DND-41 (cell line): ENCODE results near the gene DCAF5.

Experiments
- EZH2 ChIP-seq: IDR thresholded peaks from 3 replicates; pipeline ENCODE4 v1.6.1; 2012; ENCODE audit warnings: borderline replicate concordance, low read depth, mild to moderate bottlenecking, moderate library complexity, low read length, inconsistent platforms; ENCODE audit not compliant: severe bottlenecking
- TF ChIP-seq, protein P1 (sequence below): IDR thresholded peaks from 2 replicates; pipeline ENCODE4 v1.5.1; 2012; ENCODE audit warnings: borderline replicate concordance, low read length, moderate library complexity, mild to moderate bottlenecking; ENCODE audit not compliant: poor library complexity, severe bottlenecking; ENCODE audit errors: extremely low read depth

DNA sequence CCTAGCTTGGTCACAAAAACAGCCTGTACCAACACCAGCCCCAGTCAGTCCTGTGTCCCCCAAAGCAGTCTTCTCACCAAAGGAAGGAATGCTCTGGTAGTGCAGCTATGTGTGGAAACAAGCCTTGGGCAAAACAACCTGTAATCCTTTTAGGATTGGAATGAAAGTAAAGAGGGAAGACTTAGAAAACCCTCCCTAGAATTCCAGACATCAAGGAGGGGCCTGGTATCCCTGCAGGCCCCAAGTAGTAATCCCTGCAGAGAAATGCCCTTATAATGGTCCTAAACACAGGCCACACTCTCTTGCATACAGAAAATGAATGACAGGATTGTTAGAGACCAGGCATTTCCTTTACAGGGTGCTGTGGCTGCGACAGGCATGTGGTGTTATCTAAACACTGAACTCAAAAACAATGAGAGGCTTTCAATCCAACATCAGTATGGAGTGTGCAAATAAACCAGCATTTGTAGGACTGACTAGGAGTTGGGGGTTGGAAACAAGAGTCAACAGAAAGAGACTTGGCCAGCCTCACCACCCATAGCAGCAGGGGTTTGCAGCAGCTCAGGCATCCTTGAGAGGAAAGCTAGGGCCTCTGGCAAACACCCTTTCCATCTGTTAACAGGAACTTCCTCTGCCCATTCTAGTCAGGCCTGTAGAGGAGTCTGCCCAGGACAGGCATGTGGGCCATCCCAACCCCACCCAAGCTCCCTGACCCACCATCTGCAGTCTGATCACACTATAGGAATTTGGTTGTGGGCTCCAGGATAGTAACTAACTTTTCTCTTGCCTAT is 59.1 kb downstream of the DCAF5 start:
- TF ChIP-seq, protein P1, sequence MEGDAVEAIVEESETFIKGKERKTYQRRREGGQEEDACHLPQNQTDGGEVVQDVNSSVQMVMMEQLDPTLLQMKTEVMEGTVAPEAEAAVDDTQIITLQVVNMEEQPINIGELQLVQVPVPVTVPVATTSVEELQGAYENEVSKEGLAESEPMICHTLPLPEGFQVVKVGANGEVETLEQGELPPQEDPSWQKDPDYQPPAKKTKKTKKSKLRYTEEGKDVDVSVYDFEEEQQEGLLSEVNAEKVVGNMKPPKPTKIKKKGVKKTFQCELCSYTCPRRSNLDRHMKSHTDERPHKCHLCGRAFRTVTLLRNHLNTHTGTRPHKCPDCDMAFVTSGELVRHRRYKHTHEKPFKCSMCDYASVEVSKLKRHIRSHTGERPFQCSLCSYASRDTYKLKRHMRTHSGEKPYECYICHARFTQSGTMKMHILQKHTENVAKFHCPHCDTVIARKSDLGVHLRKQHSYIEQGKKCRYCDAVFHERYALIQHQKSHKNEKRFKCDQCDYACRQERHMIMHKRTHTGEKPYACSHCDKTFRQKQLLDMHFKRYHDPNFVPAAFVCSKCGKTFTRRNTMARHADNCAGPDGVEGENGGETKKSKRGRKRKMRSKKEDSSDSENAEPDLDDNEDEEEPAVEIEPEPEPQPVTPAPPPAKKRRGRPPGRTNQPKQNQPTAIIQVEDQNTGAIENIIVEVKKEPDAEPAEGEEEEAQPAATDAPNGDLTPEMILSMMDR: no peak
- no peak for TF ChIP-seq EZH2
